Astrocyte of the cerebellum (primary cell): ENCODE data around the gene PPIL3.
A peak's percentile ranks its signal among the peaks of the same experiment; 100 is the strongest.
"Not testable (repeated sequence)": the region's sequence is repeated elsewhere in the genome, so short reads cannot be mapped to it uniquely, and the experiment has no call there.

Experiments
- DNase-seq: peaks from one replicate; pipeline ENCODE4 v3.0.0-alpha.2; 2011; ENCODE audit warnings: low read depth
- H3K4me3 ChIP-seq: 2 replicates; pipeline ENCODE4 v1.5.1; 2011; ENCODE audit warnings: mild to moderate bottlenecking, low read depth, low read length, moderate library complexity
- CTCF ChIP-seq: IDR thresholded peaks from 2 replicates; pipeline ENCODE4 v1.5.1; 2012; ENCODE audit warnings: low read length, low read depth, moderate library complexity, mild to moderate bottlenecking; ENCODE audit errors: missing control alignments
- in situ Hi-C: cut with HindIII; loops from 2 replicates; pipeline ENCODE4 v1.10.0; 2017; ENCODE audit warnings: low sequenced_read_pairs

PPIL3 gene

GRCh38 chr2:200905618-200906296 is 16.9 kb upstream of the PPIL3 start:
- peak; percentile 53 for DNase-seq
- peak; percentile 86 for TF ChIP-seq CTCF
- in situ Hi-C loops: loop anchor here (10.0 kb wide), 1 partner anchor 279 kb away; the partner anchor contains the start of gene CASP10
- no peak overlapping the region for H3K4me3 ChIP-seq

DNA sequence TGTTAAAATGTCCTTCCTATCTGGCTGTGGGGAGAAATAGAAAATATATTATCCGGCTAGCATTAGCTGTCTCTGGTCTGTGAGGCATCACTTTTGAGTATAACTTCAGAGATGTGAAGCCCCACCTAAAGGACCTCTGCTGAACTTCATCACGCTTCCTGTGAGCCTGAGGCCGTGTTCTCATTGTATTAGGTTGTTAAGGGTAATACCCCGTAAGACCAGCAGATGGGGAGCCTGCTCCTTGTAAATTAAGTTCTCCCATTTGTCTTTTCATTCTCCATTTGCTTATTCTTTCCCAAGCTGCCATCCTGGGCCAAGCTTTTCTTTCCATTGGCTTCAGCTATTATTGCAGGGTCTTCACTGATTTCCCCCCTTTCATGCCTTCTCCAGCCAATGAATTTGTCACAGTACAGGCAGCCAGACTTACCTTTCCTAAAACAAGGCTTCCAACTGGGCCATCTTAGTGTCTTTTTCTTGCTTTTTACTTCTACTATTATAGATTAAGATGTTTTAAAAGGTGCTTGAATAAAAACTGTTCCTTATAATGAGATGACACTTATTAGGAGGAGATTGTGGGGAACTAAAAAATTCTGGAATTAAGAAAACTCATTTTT is 12.7 kb upstream of the PPIL3 start:
- peak; percentile 85 for TF ChIP-seq CTCF
- no peak overlapping the region for H3K4me3 ChIP-seq
- DNase-seq: peak; percentile 89
- in situ Hi-C loops: loop anchor here (10.0 kb wide), 1 partner anchor 283 kb away; the partner anchor contains the start of gene CASP10

DNA sequence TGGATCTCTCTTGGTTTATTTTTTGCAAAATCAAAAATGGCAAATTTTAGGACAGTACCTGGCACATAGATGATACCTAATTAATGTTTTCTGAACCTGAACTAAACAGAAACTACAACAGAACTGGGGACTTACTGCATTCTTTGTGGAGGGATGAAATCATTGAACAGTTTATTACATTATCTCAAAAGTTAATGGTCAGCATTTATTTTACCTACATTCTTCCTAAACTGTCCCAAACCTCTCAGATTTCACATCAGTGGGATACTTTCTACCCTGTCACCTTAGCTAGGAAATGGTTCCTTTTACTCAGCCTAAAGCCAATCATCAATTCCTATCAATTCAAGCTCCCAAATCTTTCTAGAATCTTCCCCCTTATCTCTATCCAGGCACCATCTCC is 10.6 kb upstream of the PPIL3 start:
- DNase-seq: no peak
- no peak overlapping the region for H3K4me3 ChIP-seq
- in situ Hi-C loops: no loop called here
- no peak for TF ChIP-seq CTCF

DNA sequence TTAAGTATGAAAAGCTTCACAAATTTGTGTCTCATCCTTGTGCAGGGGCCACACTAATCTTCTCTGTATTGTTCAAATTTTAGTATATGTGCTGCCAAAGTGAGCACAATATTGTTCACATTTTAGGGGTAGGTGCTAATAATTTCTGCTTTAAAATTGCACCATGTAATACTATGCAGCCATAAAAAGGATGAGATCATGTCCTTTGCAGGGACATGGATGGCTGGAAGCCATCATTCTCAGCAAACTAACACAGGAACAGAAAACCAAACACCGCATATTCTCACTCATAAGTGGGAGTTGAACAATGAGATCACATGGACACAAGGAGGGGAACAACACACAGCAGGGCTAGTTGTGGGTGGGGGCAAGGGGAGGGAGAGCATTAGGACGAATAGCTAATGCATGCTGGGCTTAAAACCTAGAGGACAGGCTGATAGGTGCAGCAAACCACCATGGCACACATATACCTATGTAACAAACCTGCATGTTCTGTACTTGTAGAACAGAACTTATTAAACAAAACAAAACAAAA is 7.1 kb downstream of the PPIL3 start:
- DNase-seq, in situ Hi-C loops, H3K4me3 ChIP-seq: not testable (repeated sequence)

DNA sequence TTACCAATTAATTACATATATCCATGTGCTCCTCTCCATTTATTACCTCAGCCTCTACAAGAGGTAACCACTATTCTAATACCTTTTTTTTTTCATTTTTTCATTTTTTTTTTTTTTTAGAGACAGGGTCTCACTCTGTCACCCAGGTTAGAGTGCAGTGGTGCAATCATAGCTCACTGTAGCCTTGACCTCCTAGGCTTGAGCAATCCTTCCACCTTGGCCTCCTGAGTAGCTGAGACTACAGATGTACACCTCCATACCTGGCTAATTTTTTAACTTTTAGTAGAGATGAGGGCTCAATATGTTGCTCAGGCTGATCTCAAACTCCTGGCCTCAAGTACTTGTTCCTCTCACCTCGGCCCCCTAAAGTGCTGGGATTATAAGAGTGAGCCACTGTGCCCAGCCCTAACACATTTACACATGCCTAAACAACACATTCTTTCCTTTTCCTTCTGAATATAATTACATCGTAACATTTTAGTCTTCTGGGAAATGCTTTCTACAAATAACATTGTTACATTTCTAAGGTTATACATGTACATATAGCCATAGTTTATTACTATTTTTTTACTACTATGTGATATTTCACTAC is 10.5 kb downstream of the PPIL3 start:
- in situ Hi-C loops: no loop called here
- no peak for TF ChIP-seq CTCF
- H3K4me3 ChIP-seq: no peak overlapping the region
- DNase-seq: no peak

DNA sequence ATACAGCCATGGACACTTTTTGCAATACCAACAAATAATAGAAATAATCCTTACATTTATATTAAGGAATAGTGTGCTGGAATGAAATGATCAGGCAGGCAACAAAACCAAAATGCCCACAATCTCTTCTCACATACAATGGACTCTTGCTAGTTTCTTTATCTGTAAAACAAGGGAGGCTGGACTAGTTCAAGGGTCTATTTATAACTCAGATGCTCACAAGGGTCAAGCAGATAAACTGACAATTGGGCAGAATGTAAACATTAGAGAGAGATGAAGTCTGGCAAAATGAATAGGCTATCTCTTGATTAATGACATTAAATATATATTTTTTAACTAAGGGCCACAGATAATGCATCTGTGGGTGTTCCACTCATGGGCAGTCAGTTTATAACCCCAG is 11.4 kb downstream of the PPIL3 start:
- DNase-seq: no peak
- no peak for TF ChIP-seq CTCF
- in situ Hi-C loops: no loop called here

DNA sequence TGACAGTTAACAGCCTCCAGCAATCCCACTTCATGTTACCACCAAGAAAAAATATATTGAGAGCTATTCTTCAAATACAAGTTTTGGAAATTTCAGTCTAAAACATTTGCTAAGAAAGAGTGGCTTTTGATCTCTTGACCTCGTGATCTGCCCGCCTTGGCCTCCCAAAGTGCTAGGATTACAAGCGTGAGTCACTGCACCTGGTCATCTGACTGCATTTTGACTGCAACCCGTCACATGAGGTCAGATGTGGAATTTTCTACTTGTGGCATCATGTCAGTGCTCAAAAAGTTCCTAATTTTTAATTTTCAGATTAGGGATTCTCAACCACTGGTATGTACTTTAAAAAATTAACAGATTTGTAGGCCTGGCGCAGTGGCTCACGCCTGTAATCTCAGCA is 15.3 kb downstream of the PPIL3 start:
- in situ Hi-C loops: no loop called here
- no peak overlapping the region for H3K4me3 ChIP-seq
- TF ChIP-seq CTCF: no peak
- no peak for DNase-seq

More for the DNA sequence above, 11.4 kb downstream of the PPIL3 start:
- H3K4me3 ChIP-seq: no peak overlapping the region
